Stomach (tissue), 9 donors: ENCODE results near the gene BSPRY. TPM values are rescaled to one million over a fixed set of nuclear protein-coding genes. Genes with fewer than 3 reads are reported as not detected.

Experiments
- DNase-seq, 2 donors: peaks; one replicate each; pipeline versions ENCODE4 v3.0.0 to v3.0.0-alpha.2; 2013 to 2019
- H3K27ac ChIP-seq, 5 donors: fragments of 200-600 bp in 4 of 5; sonication (generic) in 4 of 5; one replicate each; pipeline ENCODE4 v1.5.1; 2013 to 2019; ENCODE audit warnings: mild to moderate bottlenecking in 1 of 5, moderate library complexity in 1 of 5
- H3K27me3 ChIP-seq, 3 donors: fragments of 200-600 bp; sonication (generic); one replicate each; pipeline ENCODE4 v1.5.1; 2017 to 2019; ENCODE audit warnings: mixed run types in 1 of 3
- H3K36me3 ChIP-seq, 4 donors: fragments of 200-600 bp; sonication (generic); 1 replicate in 3 of 4; 2 replicates in 1 of 4; pipeline ENCODE4 v1.5.1; 2016 to 2019
- H3K4me1 ChIP-seq, 4 donors: fragments of 200-600 bp; sonication (generic); one replicate each; pipeline ENCODE4 v1.5.1; 2016 to 2019
- H3K4me3 ChIP-seq, 4 donors: fragments of 200-600 bp; sonication (generic) in 3 of 4; one replicate each; pipeline ENCODE4 v1.5.1; 2016 to 2019; ENCODE audit warnings: mild to moderate bottlenecking in 1 of 4
- H3K9me3 ChIP-seq, 4 donors: fragments of 200-600 bp; sonication (generic); one replicate each; pipeline ENCODE4 v1.5.1; 2016 to 2019
- CTCF ChIP-seq, 7 experiments: fragments of 450-650 bp in 4 of 7; fragments of 200-600 bp in 3 of 7; sonication (generic) in 3 of 7; IDR thresholded peaks; one replicate each; pipeline ENCODE4 v1.5.1; 2016 to 2019; ENCODE audit warnings: antibody characterized with exemption in 7 of 7, control low read depth in 2 of 7, mild to moderate bottlenecking in 1 of 7
- EP300 ChIP-seq: sonication (generic); formaldehyde crosslinking; IDR thresholded peaks from one replicate; pipeline ENCODE4 v1.6.1; 2017; ENCODE audit warnings: antibody characterized with exemption
- POLR2A ChIP-seq, 4 donors: fragments of 450-650 bp; IDR thresholded peaks; one replicate each; pipeline ENCODE4 v1.6.1; 2016; ENCODE audit warnings: antibody characterized with exemption in 4 of 4, control low read depth in 2 of 4, mild to moderate bottlenecking in 1 of 4, moderate library complexity in 1 of 4
- POLR2AphosphoS5 ChIP-seq, 3 donors: sonication (generic); formaldehyde crosslinking; IDR thresholded peaks; one replicate each; pipeline ENCODE4 v1.6.1; 2016; ENCODE audit warnings: antibody characterized with exemption in 3 of 3
- WGBS, 5 donors: extraction: QIAGEN DNeasy Blood & Tissue Kit in 3 of 5; methylation state at CpG; one replicate each; pipeline versions ENCODE4 v1.1.5 to v1.1.7; 2013 to 2018; 5-methylcytosine and 5-hydroxymethylcytosine counted together
- intact Hi-C: fragments of 100-400 bp; cut with DNase I; formaldehyde crosslinking; loops from one replicate; pipeline ENCODE4 v1.15.1; 2023; ENCODE audit warnings: low total_unique reads
- polyA plus RNA-seq, 3 donors: library from polyadenylated mRNA; stranded (reverse); fragments of 200-250 nt; gene quantifications; one replicate each; pipeline ENCODE4 v1.2.3, GENCODE V29; 2013
- total RNA-seq, 5 donors: library from RNA; depleted of rRNA; stranded (reverse); fragments of >200 nt; gene quantifications; one replicate each; pipeline versions ENCODE4 v1.1.0 to v1.2.3, GENCODE V29; 2014 to 2016
- donor health status: healthy with polysubstance abuse.
- donor health status: Bipolar disorder and iron deficiency.
- donor health status: healthy.

Gene BSPRY
- total and polyA plus RNA-seq, 8 donors, result 2.2 to 60.3 (median 20.0) TPM

DNA sequence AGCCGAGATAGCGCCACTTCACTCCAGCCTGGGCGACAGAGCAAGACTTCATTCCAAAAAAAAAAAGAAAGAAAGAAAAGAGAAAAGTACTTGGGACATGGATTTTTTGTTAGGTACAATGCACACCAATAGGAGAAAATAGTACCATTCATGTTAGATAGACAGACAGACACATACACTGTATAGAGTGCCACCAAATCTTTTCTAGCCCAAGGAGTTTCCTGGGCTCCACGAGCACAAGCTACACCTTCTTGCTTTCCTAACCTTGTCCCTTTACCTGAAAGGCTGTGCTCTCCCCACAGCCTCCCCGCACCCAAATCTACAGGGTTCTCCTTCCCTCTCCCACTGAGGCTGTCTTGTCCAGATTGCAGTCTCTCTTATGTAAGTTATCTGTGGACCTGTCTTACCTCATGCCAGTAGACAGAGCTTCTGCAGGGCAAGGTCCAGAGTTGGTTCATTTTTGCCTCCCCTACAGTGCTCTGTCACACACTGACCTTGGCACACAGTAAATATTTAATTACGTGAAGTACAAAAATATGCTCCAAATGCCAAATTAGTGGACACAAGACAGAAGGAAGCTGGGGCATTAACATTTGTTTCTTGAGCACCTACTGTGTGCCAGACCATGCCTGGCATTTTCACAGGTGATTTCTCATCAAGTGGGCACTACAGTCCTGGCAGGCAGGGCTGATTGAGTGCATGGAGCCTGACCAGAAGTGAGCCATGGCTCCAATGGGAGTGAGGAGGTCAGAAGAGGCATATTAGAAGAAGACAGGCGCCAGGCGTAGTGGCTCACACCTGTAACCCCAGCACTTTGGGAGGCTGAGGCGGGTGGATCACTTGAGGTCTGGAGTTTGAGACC, 45.9 kb downstream of the BSPRY start:
- H3K9me3 ChIP-seq, result no peaks in the 10 kb centered on the region
- intact Hi-C loops, result loop anchor here (10.0 kb wide), 1 partner anchor 50 kb away; the partner anchor contains the start of genes BSPRY and WDR31
- 88 to 94% (median 90%) methylated on average over 9 of the region's 9 CpGs for WGBS, 5 donors

GRCh38 chr9:113397203-113397631, 47.9 kb downstream of the BSPRY start:
- H3K4me3 ChIP-seq, result no peak overlapping the region
- TF ChIP-seq EP300, result no peak
- no peak for TF ChIP-seq POLR2A (IDR thresholded peaks at IDR 0.05)
- TF ChIP-seq POLR2AphosphoS5 (IDR thresholded peaks at IDR 0.05), result no peak
- TF ChIP-seq CTCF (IDR thresholded peaks at IDR 0.05), result no peak
- DNase-seq, result peak in 1 of 2 donors; percentile 59
- peaks cover 0 to 36% (median 27%) of the 10 kb centered on the region in 4 donors for H3K36me3 ChIP-seq
- no peaks in the 10 kb centered on the region for H3K27me3 ChIP-seq
- H3K4me1 ChIP-seq, result peaks cover 28 to 63% (median 52%) of the 10 kb centered on the region in 4 donors
- intact Hi-C loops, result loop anchor here (10.0 kb wide), 1 partner anchor 52 kb away; the partner anchor contains the start of genes BSPRY and WDR31
- H3K27ac ChIP-seq, result peak overlapping the region in 4 of 5 donors; percentile 31 to 89 (median 68)
- no peaks in the 10 kb centered on the region for H3K9me3 ChIP-seq
- WGBS, 5 donors, result 46 to 66% (median 50%) methylated on average over 3 of the region's 3 CpGs

More for the DNA sequence above, 45.9 kb downstream of the BSPRY start:
- Histone ChIP-seq H3K4me3 (no peak overlapping the region), H3K27ac (peak overlapping the region in 2 of 5 donors; percentile 7 to 38), H3K27me3 (no peaks in the 10 kb centered on the region), H3K36me3 (peaks cover 16 to 56% (median 47%) of the 10 kb centered on the region in 4 donors), H3K4me1 (peaks cover 24 to 50% (median 42%) of the 10 kb centered on the region in 4 donors)
- TF ChIP-seq POLR2AphosphoS5 (IDR thresholded peaks at IDR 0.05), result no peak
- no peak for TF ChIP-seq EP300
- TF ChIP-seq POLR2A (IDR thresholded peaks at IDR 0.05), result no peak
- no peak for DNase-seq

DNA sequence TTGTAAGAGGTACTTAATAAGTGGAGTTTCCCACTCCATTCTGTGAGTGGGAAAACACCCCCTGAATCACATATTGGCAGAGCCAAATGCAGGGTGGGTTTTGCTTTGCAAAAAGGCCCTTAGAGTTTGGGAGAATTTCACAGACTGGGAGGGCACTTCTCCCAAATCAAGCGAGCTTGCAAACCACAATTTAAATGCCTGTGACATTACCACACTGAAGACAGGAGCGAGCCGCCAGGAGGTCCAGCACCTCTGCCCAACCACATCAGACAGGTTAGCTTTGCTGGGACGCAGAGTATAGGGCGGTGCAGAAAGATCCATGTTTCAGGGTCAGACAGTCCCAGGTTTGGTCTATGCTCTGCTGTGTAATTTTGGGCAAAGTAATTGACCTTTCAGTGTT, 49.5 kb downstream of the BSPRY start:
- Histone ChIP-seq H3K4me1 (peaks cover 28 to 63% (median 52%) of the 10 kb centered on the region in 4 donors), H3K36me3 (peaks cover 0 to 22% (median 13%) of the 10 kb centered on the region in 4 donors), H3K27ac (peak overlapping the region; percentile 44 to 89 (median 84)), H3K9me3 (no peaks in the 10 kb centered on the region), H3K27me3 (no peaks in the 10 kb centered on the region), H3K4me3 (peak overlapping the region in 1 of 4 donors; percentile 94)
- 44 to 60% (median 46%) methylated on average over 5 of the region's 5 CpGs for WGBS, 5 donors
- intact Hi-C loops, result loop anchor here (10.0 kb wide), 1 partner anchor 54 kb away; the partner anchor contains the start of genes BSPRY and WDR31
- DNase-seq, result no peak
- no peak for TF ChIP-seq POLR2AphosphoS5 (IDR thresholded peaks at IDR 0.05)
- no peak for TF ChIP-seq CTCF (IDR thresholded peaks at IDR 0.05)
- no peak for TF ChIP-seq POLR2A (IDR thresholded peaks at IDR 0.05)
- TF ChIP-seq EP300, result no peak

GRCh38 chr9:113399646-113400200, 50.4 kb downstream of the BSPRY start:
- Histone ChIP-seq H3K36me3 (peaks cover 0 to 14% (median 8%) of the 10 kb centered on the region in 4 donors), H3K27me3 (no peaks in the 10 kb centered on the region), H3K27ac (peak overlapping the region; percentile 81 to 94 (median 86)), H3K4me1 (peaks cover 28 to 63% (median 52%) of the 10 kb centered on the region in 4 donors), H3K4me3 (peak overlapping the region; percentile 87 to 94 (median 91)), H3K9me3 (no peaks in the 10 kb centered on the region)
- TF ChIP-seq POLR2A (IDR thresholded peaks at IDR 0.05) (no peak), EP300 (no peak), CTCF (IDR thresholded peaks at IDR 0.05) (no peak), POLR2AphosphoS5 (IDR thresholded peaks at IDR 0.05) (no peak)
- intact Hi-C loops, result loop anchor here (10.0 kb wide), 1 partner anchor 55 kb away; the partner anchor contains the start of genes BSPRY and WDR31
- DNase-seq, result no peak
- WGBS, 5 donors, result 41 to 69% (median 56%) methylated on average over 3 of the region's 3 CpGs
